ENCODE results near the gene LMOD2.

GRCh38 chr7:123673752-123674398 lies 18.2 kb downstream of the LMOD2 start:
- TF ChIP-seq CTCF (IDR thresholded peaks at IDR 0.05) (no peak), POLR2A (IDR thresholded peaks at IDR 0.05) (no peak)

Measured in esophagus squamous epithelium (tissue), 4 donors.